ENCODE results near the gene PRKAG2.

Gene PRKAG2

DNA sequence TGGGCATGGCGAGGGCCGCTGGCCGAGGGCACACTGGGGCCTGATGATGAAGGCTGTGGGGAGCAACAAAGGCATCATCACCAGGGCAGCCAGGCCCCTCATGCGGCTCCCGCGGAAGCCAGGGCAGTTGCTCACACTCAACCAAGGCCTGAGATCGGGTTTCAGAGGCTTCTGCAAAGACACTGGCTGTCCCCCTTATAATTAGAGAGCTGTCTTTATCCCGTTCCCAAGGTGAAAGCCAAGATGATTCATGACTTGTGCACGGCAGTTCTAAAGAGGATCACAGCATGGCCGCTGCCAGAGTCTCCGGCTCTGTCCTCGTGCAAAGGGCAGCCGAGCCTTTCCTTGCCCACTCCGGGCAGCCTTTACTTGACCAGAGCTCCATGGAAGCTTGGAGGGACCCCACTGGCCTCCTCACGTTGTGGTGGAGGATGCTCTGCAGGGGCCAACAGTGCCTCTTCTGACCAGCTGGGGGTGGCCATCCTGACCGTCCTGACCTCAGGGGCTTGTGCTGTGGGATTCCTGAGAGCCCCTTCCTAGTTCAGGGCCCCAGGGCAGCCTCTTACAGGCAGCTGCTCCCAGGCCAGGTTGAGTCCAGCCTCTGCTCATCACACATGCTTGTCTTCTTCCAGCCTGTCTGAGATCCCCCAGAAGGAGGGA lies 82.3 kb downstream of the PRKAG2 start:
- no peaks in the 10 kb centered on the region for H3K79me2 ChIP-seq (ENCODE audit: insufficient read depth, low read length)
- H3K9me3 ChIP-seq (ENCODE audit: low read length), result no peaks in the 10 kb centered on the region
- no peaks in the 10 kb centered on the region for H3K9me2 ChIP-seq (ENCODE audit: low read depth, low read length)
- no peaks in the 10 kb centered on the region for H4K20me1 ChIP-seq (ENCODE audit: insufficient read depth, low read length)
- no peak overlapping the region for H3K4me2 ChIP-seq (ENCODE audit: low read length)
- no peaks in the 10 kb centered on the region for H3K4me1 ChIP-seq (ENCODE audit: insufficient read depth, low read length, severe bottlenecking)
- H3K9ac ChIP-seq (ENCODE audit: low read length), result no peak overlapping the region
- H3K27me3 ChIP-seq (ENCODE audit: insufficient read depth, low read length), result no peaks in the 10 kb centered on the region; the same call in 1 of the 2 replicates
- H3K36me3 ChIP-seq (ENCODE audit: insufficient read depth, low read length), result no peaks in the 10 kb centered on the region
- no peak overlapping the region for H3K4me3 ChIP-seq (ENCODE audit: low read depth, low read length, poor library complexity, severe bottlenecking)
- no peak overlapping the region for H3K27ac ChIP-seq (ENCODE audit: low read depth, low read length, poor library complexity, severe bottlenecking)
- H3F3A ChIP-seq (ENCODE audit: insufficient read depth, low read length), result no peaks in the 10 kb centered on the region
- H2AFZ ChIP-seq (ENCODE audit: low read length), result no peak overlapping the region
- TF ChIP-seq, protein P1, sequence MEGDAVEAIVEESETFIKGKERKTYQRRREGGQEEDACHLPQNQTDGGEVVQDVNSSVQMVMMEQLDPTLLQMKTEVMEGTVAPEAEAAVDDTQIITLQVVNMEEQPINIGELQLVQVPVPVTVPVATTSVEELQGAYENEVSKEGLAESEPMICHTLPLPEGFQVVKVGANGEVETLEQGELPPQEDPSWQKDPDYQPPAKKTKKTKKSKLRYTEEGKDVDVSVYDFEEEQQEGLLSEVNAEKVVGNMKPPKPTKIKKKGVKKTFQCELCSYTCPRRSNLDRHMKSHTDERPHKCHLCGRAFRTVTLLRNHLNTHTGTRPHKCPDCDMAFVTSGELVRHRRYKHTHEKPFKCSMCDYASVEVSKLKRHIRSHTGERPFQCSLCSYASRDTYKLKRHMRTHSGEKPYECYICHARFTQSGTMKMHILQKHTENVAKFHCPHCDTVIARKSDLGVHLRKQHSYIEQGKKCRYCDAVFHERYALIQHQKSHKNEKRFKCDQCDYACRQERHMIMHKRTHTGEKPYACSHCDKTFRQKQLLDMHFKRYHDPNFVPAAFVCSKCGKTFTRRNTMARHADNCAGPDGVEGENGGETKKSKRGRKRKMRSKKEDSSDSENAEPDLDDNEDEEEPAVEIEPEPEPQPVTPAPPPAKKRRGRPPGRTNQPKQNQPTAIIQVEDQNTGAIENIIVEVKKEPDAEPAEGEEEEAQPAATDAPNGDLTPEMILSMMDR (IDR thresholded peaks at IDR 0.05; ENCODE audit: low read length), result no peak
- TF ChIP-seq EZH2 (IDR thresholded peaks at IDR 0.05; ENCODE audit: borderline replicate concordance, low read length), result no peak

DNA sequence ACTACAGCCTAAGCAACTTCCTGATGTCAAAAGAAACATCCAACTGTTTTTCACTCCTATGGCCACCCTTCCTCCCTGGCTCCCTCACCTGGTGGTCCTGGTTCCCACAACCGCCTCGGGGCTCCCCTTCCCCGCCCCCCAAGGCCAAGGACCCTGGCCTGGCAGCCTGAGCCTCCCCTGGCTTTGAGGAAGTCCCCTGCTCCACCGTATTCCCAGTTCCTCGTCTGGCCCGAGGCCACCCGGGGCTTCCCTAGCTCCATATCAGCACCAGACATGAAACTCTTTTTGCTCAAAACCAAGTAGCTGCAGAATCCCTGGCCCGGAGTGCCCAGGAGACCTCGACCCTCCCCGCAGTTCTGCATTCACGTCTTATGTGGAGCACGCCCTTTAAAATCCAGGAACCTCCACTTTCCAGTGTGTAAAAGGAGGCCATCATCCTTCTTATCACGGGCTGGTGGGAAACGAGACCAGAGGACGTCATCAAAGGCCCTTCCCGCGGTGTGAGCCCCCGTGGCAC lies 82.9 kb downstream of the PRKAG2 start:
- no peak overlapping the region for H3K4me2 ChIP-seq (ENCODE audit: low read length)
- H3K27ac ChIP-seq (ENCODE audit: low read depth, low read length, poor library complexity, severe bottlenecking), result no peak overlapping the region
- TF ChIP-seq, protein P1 (IDR thresholded peaks at IDR 0.05; ENCODE audit: low read length), result no peak
- no peak for TF ChIP-seq EZH2 (IDR thresholded peaks at IDR 0.05; ENCODE audit: borderline replicate concordance, low read length)
- no peaks in the 10 kb centered on the region; the same call in 1 of the 2 replicates for H3K27me3 ChIP-seq (ENCODE audit: insufficient read depth, low read length)
- H3K9me3 ChIP-seq (ENCODE audit: low read length), result no peaks in the 10 kb centered on the region
- no peaks in the 10 kb centered on the region for H3F3A ChIP-seq (ENCODE audit: insufficient read depth, low read length)
- H3K9me2 ChIP-seq (ENCODE audit: low read depth, low read length), result no peaks in the 10 kb centered on the region
- no peaks in the 10 kb centered on the region for H3K4me1 ChIP-seq (ENCODE audit: insufficient read depth, low read length, severe bottlenecking)
- no peaks in the 10 kb centered on the region for H3K36me3 ChIP-seq (ENCODE audit: insufficient read depth, low read length)
- H3K9ac ChIP-seq (ENCODE audit: low read length), result no peak overlapping the region
- H3K4me3 ChIP-seq (ENCODE audit: low read depth, low read length, poor library complexity, severe bottlenecking), result no peak overlapping the region
- no peaks in the 10 kb centered on the region for H4K20me1 ChIP-seq (ENCODE audit: insufficient read depth, low read length)
- H2AFZ ChIP-seq (ENCODE audit: low read length), result no peak overlapping the region
- no peaks in the 10 kb centered on the region for H3K79me2 ChIP-seq (ENCODE audit: insufficient read depth, low read length)

DNA sequence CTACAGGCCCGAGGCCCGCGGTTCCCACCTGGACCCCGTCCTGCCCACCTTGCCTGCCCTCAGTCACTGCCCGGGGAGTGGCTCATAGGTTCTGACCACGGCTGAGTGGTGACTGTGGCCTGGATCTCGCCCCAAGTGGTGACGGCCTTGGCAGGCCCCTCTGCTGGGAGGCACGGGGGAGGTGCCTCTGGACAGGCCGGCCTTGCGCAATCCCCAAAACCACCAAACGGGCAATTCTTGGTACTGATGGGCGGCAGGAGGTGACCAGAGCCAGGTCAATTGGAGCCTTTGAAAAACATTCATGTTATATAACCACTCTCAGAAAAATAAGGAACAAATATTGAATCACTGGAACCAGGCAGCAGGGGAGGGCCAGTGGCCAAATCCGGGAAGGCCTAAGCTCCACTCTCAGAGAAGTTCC lies 83.4 kb downstream of the PRKAG2 start:
- Histone ChIP-seq H3K27me3 (ENCODE audit: insufficient read depth, low read length) (no peaks in the 10 kb centered on the region; the same call in 1 of the 2 replicates), H2AFZ (ENCODE audit: low read length) (no peak overlapping the region), H4K20me1 (ENCODE audit: insufficient read depth, low read length) (no peaks in the 10 kb centered on the region), H3F3A (ENCODE audit: insufficient read depth, low read length) (no peaks in the 10 kb centered on the region), H3K4me2 (ENCODE audit: low read length) (no peak overlapping the region), H3K4me1 (ENCODE audit: insufficient read depth, low read length, severe bottlenecking) (no peaks in the 10 kb centered on the region), H3K9ac (ENCODE audit: low read length) (no peak overlapping the region), H3K27ac (ENCODE audit: low read depth, low read length, poor library complexity, severe bottlenecking) (no peak overlapping the region), H3K79me2 (ENCODE audit: insufficient read depth, low read length) (no peaks in the 10 kb centered on the region), H3K36me3 (ENCODE audit: insufficient read depth, low read length) (no peaks in the 10 kb centered on the region), H3K9me2 (ENCODE audit: low read depth, low read length) (no peaks in the 10 kb centered on the region), H3K4me3 (ENCODE audit: low read depth, low read length, poor library complexity, severe bottlenecking) (no peak overlapping the region), H3K9me3 (ENCODE audit: low read length) (no peaks in the 10 kb centered on the region)
- no peak for TF ChIP-seq EZH2 (IDR thresholded peaks at IDR 0.05; ENCODE audit: borderline replicate concordance, low read length)
- TF ChIP-seq, protein P1 (IDR thresholded peaks at IDR 0.05; ENCODE audit: low read length), result no peak

Data from OCI-LY1 (cell line).